ENCODE data around the gene GTSF1L. TPM values are rescaled to one million over a fixed set of nuclear protein-coding genes. Genes with fewer than 3 reads are reported as not detected.

The GTSF1L gene
- total RNA-seq, 4 donors from 2014 or later: not detected

DNA sequence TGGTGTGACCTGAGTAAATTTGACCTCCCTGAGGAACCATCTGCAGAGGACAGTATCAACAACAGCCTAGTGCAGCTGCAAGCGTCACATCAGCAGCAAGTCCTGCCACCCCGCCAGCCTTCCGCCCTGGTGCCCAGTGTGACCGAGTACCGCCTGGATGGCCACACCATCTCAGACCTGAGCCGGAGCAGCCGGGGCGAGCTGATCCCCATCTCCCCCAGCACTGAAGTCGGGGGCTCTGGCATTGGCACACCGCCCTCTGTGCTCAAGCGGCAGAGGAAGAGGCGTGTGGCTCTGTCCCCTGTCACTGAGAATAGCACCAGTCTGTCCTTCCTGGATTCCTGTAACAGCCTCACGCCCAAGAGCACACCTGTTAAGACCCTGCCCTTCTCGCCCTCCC is 24.3 kb downstream of the GTSF1L start:
- no peaks in the 10 kb centered on the region for H3K27me3 ChIP-seq
- H3K4me3 ChIP-seq: no peak overlapping the region
- no peaks in the 10 kb centered on the region for H3K36me3 ChIP-seq
- H3K9me3 ChIP-seq: no peaks in the 10 kb centered on the region
- WGBS: 96% methylated on average over 14 of the region's 14 CpGs
- DNase-seq (ENCODE audit: low spot score in 2 of 2): no peak
- TF ChIP-seq POLR2AphosphoS5 (IDR thresholded peaks at IDR 0.05) (no peak), POLR2A (IDR thresholded peaks at IDR 0.05) (no peak), EP300 (IDR thresholded peaks at IDR 0.05) (no peak)
- TF ChIP-seq, protein P1, sequence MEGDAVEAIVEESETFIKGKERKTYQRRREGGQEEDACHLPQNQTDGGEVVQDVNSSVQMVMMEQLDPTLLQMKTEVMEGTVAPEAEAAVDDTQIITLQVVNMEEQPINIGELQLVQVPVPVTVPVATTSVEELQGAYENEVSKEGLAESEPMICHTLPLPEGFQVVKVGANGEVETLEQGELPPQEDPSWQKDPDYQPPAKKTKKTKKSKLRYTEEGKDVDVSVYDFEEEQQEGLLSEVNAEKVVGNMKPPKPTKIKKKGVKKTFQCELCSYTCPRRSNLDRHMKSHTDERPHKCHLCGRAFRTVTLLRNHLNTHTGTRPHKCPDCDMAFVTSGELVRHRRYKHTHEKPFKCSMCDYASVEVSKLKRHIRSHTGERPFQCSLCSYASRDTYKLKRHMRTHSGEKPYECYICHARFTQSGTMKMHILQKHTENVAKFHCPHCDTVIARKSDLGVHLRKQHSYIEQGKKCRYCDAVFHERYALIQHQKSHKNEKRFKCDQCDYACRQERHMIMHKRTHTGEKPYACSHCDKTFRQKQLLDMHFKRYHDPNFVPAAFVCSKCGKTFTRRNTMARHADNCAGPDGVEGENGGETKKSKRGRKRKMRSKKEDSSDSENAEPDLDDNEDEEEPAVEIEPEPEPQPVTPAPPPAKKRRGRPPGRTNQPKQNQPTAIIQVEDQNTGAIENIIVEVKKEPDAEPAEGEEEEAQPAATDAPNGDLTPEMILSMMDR (IDR thresholded peaks at IDR 0.05): no peak
- no peak overlapping the region for H3K27ac ChIP-seq
- no peaks in the 10 kb centered on the region for H3K4me1 ChIP-seq

DNA sequence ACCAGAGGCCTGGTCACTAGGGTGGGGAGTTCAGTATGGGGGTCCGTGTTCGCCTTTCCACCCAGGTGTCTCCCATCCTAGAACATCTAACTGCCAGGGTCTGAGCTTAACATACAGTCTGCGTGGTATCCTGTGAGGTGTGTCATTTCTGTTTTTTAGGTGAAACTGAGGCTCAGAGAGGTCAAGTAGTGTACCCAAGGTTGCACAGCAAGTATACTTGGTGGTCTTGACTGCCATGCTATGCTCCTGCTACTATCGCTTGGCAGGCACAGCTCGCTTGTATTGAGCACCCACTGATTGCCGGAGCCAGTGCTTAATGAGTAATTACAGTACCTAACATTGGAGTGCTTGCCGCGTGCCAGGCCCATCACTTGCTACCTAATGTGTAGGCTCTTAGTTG is 26.2 kb downstream of the GTSF1L start:
- no peaks in the 10 kb centered on the region for H3K36me3 ChIP-seq
- H3K4me3 ChIP-seq: no peak overlapping the region
- H3K4me1 ChIP-seq: no peaks in the 10 kb centered on the region
- WGBS: 96% methylated on average over 8 of the region's 8 CpGs
- no peaks in the 10 kb centered on the region for H3K9me3 ChIP-seq
- no peaks in the 10 kb centered on the region for H3K27me3 ChIP-seq
- H3K27ac ChIP-seq: no peak overlapping the region
- no peak for DNase-seq (ENCODE audit: low spot score in 2 of 2)
- TF ChIP-seq POLR2A (IDR thresholded peaks at IDR 0.05): no peak
- TF ChIP-seq POLR2AphosphoS5 (IDR thresholded peaks at IDR 0.05): no peak
- no peak for TF ChIP-seq EP300 (IDR thresholded peaks at IDR 0.05)
- TF ChIP-seq, protein P1 (IDR thresholded peaks at IDR 0.05): no peak

DNA sequence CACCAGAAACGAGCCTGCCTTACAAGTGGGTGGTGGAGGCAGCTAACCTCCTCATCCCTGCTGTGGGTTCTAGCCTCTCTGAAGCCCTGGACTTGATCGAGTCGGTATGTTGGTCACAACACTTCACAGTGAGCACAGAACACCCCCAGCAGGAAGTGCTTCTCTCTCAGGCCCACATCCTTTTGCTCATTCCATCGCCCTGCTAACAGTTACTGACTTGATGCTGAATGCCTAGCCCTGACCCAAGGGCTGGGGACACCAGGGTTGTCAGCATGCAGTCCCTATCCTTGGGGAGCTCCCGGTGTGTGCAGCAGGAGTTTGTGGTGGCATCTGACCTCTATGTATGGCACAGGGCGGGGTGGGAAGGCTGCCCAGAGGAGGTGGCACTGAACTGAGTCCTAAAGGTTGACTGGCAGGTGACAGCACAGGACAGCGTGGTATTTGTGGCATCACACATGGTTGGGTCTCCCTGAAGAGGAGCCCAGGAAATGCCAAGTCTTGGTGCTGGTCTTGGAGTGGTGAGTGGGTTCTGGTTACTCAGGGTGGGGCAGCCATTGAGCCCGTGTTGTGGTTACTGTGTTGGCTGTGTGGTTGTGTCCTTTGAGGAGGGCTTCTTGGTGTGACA is 26.7 kb downstream of the GTSF1L start:
- Histone ChIP-seq H3K36me3 (no peaks in the 10 kb centered on the region), H3K27ac (no peak overlapping the region), H3K4me1 (no peaks in the 10 kb centered on the region), H3K27me3 (no peaks in the 10 kb centered on the region), H3K4me3 (no peak overlapping the region), H3K9me3 (no peaks in the 10 kb centered on the region)
- DNase-seq (ENCODE audit: low spot score in 2 of 2): no peak
- TF ChIP-seq, protein P1 (IDR thresholded peaks at IDR 0.05): no peak
- TF ChIP-seq POLR2AphosphoS5 (IDR thresholded peaks at IDR 0.05) (no peak), POLR2A (IDR thresholded peaks at IDR 0.05) (no peak), EP300 (IDR thresholded peaks at IDR 0.05) (no peak)
- 89% methylated on average over 5 of the region's 8 CpGs for WGBS

DNA sequence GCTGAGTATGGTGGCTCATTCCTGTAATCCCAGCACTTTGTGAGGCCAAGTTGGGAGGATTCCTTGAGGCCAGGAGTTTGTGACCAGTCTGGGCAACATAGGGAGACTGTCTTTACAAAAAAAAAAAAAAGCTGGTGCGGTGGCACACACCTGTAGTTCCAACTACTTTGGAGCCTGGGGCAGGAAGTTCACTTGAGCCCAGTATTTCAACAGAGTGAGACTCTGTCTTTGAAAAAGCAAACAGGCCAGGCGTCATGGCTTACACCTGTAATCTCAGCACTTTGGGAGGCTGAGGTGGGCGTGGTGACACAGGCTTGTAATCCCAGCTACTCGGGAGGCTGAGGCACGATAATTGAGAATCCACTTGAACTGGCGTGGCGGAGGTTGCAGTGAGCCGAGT is 31.2 kb downstream of the GTSF1L start:
- Histone ChIP-seq H3K27me3 (no peaks in the 10 kb centered on the region), H3K9me3 (no peaks in the 10 kb centered on the region), H3K4me3 (no peak overlapping the region), H3K4me1 (no peaks in the 10 kb centered on the region), H3K36me3 (no peaks in the 10 kb centered on the region), H3K27ac (no peak overlapping the region)
- no peak for DNase-seq (ENCODE audit: low spot score in 2 of 2)
- WGBS: 94% methylated on average over 8 of the region's 8 CpGs
- TF ChIP-seq POLR2AphosphoS5 (IDR thresholded peaks at IDR 0.05): no peak
- TF ChIP-seq POLR2A (IDR thresholded peaks at IDR 0.05): no peak
- TF ChIP-seq, protein P1 (IDR thresholded peaks at IDR 0.05): no peak
- TF ChIP-seq EP300 (IDR thresholded peaks at IDR 0.05): no peak

DNA sequence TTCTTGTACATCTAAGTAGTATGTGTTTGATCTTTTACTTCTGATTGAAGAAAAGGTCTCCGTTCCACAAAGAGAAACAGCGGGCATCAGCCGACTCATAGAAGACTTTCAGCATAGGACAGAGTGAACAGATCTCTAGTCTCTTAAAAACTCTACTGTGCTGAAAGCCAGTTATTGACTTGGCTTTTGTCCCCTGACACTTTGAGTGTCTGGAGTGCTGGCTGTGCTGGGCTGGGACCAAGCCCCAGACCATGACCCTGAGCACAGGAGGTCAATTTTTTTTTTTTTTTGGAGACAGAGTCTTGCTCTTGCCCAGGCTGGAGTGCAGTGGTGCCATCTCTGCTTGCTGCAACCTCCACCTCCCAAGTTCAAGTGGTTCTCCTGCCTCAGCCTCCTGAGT is 32.0 kb downstream of the GTSF1L start:
- Histone ChIP-seq H3K4me1 (no peaks in the 10 kb centered on the region), H3K27ac (no peak overlapping the region), H3K9me3 (no peaks in the 10 kb centered on the region), H3K27me3 (no peaks in the 10 kb centered on the region), H3K36me3 (no peaks in the 10 kb centered on the region), H3K4me3 (no peak overlapping the region)
- DNase-seq (ENCODE audit: low spot score in 2 of 2): no peak
- WGBS: 93% methylated on average over 3 of the region's 3 CpGs
- no peak for TF ChIP-seq EP300 (IDR thresholded peaks at IDR 0.05)
- no peak for TF ChIP-seq POLR2AphosphoS5 (IDR thresholded peaks at IDR 0.05)
- TF ChIP-seq, protein P1 (IDR thresholded peaks at IDR 0.05): no peak
- no peak for TF ChIP-seq POLR2A (IDR thresholded peaks at IDR 0.05)
